ENCODE data around the gene SNX8. TPM values are rescaled to one million over a fixed set of nuclear protein-coding genes. Genes with fewer than 3 reads are reported as not detected.

Gene SNX8
- total and polyA plus RNA-seq, 9 of the 15 experiments (the other 6 are each of a cell fraction or from before 2014, with no cell fraction given), result 2.7 to 51.6 (median 16.9) TPM

DNA sequence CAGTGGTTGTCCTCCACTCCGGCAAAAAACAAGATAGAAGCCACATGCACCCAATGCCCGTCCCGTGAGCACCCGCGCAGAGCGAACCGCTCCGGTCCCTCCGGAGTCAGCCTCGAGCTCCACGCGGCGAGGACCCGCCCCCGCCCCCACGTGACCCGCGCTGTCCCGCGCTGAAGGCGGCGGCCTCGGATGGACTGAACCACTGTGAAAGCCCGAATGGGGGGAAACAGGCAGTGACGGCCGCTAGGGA is 39.6 kb upstream of the SNX8 start (continued):
- TF ChIP-seq, protein P1, sequence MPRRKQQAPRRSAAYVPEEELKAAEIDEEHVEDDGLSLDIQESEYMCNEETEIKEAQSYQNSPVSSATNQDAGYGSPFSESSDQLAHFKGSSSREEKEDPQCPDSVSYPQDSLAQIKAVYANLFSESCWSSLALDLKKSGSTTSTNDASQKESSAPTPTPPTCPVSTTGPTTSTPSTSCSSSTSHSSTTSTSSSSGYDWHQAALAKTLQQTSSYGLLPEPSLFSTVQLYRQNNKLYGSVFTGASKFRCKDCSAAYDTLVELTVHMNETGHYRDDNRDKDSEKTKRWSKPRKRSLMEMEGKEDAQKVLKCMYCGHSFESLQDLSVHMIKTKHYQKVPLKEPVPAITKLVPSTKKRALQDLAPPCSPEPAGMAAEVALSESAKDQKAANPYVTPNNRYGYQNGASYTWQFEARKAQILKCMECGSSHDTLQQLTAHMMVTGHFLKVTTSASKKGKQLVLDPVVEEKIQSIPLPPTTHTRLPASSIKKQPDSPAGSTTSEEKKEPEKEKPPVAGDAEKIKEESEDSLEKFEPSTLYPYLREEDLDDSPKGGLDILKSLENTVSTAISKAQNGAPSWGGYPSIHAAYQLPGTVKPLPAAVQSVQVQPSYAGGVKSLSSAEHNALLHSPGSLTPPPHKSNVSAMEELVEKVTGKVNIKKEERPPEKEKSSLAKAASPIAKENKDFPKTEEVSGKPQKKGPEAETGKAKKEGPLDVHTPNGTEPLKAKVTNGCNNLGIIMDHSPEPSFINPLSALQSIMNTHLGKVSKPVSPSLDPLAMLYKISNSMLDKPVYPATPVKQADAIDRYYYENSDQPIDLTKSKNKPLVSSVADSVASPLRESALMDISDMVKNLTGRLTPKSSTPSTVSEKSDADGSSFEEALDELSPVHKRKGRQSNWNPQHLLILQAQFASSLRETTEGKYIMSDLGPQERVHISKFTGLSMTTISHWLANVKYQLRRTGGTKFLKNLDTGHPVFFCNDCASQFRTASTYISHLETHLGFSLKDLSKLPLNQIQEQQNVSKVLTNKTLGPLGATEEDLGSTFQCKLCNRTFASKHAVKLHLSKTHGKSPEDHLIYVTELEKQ (CRISPR knock-in tag; IDR thresholded peaks at IDR 0.05), result no peak
- TF ChIP-seq, protein P2, sequence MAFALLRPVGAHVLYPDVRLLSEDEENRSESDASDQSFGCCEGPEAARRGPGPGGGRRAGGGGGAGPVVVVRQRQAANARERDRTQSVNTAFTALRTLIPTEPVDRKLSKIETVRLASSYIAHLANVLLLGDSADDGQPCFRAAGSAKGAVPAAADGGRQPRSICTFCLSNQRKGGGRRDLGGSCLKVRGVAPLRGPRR (CRISPR knock-in tag; IDR thresholded peaks at IDR 0.05), result no peak
- TF ChIP-seq, protein P3, sequence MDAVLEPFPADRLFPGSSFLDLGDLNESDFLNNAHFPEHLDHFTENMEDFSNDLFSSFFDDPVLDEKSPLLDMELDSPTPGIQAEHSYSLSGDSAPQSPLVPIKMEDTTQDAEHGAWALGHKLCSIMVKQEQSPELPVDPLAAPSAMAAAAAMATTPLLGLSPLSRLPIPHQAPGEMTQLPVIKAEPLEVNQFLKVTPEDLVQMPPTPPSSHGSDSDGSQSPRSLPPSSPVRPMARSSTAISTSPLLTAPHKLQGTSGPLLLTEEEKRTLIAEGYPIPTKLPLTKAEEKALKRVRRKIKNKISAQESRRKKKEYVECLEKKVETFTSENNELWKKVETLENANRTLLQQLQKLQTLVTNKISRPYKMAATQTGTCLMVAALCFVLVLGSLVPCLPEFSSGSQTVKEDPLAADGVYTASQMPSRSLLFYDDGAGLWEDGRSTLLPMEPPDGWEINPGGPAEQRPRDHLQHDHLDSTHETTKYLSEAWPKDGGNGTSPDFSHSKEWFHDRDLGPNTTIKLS (IDR thresholded peaks at IDR 0.05; ENCODE audit: borderline replicate concordance, low read depth), result peak; percentile 9
- TF ChIP-seq RNF2 (IDR thresholded peaks at IDR 0.05) (peak; percentile 95), ZNF75A (CRISPR knock-in tag; IDR thresholded peaks at IDR 0.05) (no peak), NR4A1 (CRISPR knock-in tag; IDR thresholded peaks at IDR 0.05) (no peak), NR4A1 (tag; IDR thresholded peaks at IDR 0.05) (0 out of 2 replicates have a peak, but pooled peaks have one; percentile 68), FOXK1 (CRISPR knock-in tag; IDR thresholded peaks at IDR 0.05; ENCODE audit: borderline replicate concordance) (peak; percentile 96), TEAD2 (tag; IDR thresholded peaks at IDR 0.05) (no peak), MTA2 (IDR thresholded peaks at IDR 0.05; ENCODE audit: low read depth) (no peak), HMG20A (CRISPR knock-in tag; conservative IDR thresholded peaks at IDR 0.05) (no peak), ZNF668 (CRISPR knock-in tag; IDR thresholded peaks at IDR 0.05) (peak; percentile 44; the same call in 1 of the 2 replicates), RBBP5 (IDR thresholded peaks at IDR 0.05; ENCODE audit: borderline replicate concordance, insufficient read depth, low read length, poor library complexity, severe bottlenecking) (peak; percentile 45), ZNF124 (CRISPR knock-in tag; IDR thresholded peaks at IDR 0.05) (peak; percentile 87; the same call in 1 of the 2 replicates), ATF7 (IDR thresholded peaks at IDR 0.05) (no peak), RAD51 (IDR thresholded peaks at IDR 0.05; ENCODE audit: borderline replicate concordance, low read depth) (peak; percentile 98), NCOA2 (IDR thresholded peaks at IDR 0.05; ENCODE audit: partially characterized antibody in 2 of 2) (no peak)
- TF ChIP-seq, protein P4, sequence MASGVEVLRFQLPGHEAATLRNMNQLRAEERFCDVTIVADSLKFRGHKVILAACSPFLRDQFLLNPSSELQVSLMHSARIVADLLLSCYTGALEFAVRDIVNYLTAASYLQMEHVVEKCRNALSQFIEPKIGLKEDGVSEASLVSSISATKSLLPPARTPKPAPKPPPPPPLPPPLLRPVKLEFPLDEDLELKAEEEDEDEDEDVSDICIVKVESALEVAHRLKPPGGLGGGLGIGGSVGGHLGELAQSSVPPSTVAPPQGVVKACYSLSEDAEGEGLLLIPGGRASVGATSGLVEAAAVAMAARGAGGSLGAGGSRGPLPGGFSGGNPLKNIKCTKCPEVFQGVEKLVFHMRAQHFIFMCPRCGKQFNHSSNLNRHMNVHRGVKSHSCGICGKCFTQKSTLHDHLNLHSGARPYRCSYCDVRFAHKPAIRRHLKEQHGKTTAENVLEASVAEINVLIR (CRISPR knock-in tag; IDR thresholded peaks at IDR 0.05), result no peak
- TF ChIP-seq, protein P5, sequence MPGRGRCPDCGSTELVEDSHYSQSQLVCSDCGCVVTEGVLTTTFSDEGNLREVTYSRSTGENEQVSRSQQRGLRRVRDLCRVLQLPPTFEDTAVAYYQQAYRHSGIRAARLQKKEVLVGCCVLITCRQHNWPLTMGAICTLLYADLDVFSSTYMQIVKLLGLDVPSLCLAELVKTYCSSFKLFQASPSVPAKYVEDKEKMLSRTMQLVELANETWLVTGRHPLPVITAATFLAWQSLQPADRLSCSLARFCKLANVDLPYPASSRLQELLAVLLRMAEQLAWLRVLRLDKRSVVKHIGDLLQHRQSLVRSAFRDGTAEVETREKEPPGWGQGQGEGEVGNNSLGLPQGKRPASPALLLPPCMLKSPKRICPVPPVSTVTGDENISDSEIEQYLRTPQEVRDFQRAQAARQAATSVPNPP (IDR thresholded peaks at IDR 0.05; ENCODE audit: borderline replicate concordance, insufficient read depth, insufficient read length), result no peak

All from K562 (cell line).